NCI-H2171 treated with DMSO at 0.1 percent for 48 hours (cell line): Measurements from ENCODE around the gene SLC35B4.
A peak's percentile ranks its signal among the peaks of the same experiment; 100 is the strongest.

Experiments
- DNase-seq: peaks from one replicate; lab custom pipeline; 2025; lab: John Stamatoyannopoulos, UW

The SLC35B4 gene, protein sequence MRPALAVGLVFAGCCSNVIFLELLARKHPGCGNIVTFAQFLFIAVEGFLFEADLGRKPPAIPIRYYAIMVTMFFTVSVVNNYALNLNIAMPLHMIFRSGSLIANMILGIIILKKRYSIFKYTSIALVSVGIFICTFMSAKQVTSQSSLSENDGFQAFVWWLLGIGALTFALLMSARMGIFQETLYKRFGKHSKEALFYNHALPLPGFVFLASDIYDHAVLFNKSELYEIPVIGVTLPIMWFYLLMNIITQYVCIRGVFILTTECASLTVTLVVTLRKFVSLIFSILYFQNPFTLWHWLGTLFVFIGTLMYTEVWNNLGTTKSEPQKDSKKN

DNA sequence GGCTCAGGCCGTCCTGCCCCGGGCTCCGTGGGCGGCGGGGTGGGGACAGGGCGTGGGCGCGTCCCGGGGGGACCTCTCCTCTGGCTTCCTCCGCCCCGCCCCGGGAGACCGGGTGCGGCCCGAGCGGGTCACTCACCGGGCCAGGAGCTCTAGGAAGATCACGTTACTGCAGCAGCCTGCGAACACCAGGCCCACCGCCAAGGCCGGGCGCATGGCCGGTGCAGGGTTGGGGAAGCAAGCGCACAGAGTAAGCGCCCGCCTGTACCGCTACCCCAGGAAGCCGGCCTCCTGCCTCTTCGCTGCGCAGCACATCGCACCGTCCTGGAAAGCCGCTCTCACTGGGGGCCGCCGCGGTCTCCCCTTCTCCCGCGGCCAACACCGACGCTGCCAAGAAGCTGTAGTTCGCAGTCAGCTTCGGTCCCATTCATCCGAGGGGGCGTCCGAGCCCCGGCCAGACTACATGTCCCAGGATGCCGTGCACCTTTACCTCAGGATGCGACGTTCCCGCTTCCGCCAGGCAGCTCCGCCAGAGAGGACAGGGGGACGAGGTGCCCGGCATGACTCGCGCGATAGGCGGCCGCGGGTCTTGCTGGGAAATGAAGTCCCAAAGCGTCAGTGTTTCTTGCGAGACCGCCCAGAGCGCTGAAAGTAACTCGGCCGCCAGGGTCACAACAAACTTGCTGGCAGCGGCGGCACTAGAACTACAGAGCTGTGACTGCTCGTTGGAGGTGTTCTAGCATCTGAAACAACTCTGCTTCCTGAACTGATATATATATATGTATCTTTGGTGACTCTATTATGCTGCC is at the start of gene SLC35B4:
TSS of gene SLC35B4 (minus strand) at position 392 of the 806 bp plus-strand sequence. CDS start at position 213, 179 bp downstream.
- peak; percentile 97 for DNase-seq

DNA sequence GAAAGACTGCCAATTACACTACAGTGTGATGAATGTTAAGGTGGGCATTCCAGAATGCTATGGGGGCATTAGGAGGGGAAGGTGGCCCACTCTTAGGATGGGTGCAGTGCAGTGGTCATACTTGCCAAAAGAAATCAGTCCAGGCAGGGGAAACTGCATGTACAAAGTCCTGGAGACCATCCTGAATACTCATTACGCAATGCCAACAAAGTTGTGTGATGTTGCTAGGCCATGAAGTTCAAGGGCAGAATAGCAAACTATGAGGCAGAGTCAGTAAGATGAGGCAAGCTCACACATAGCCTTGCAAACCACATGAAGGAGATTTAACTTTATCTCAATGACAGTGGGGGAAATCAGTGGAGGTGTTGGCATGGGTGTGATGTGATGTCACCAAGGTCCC is 49.8 kb upstream of the SLC35B4 start:
- DNase-seq, result no peak

DNA sequence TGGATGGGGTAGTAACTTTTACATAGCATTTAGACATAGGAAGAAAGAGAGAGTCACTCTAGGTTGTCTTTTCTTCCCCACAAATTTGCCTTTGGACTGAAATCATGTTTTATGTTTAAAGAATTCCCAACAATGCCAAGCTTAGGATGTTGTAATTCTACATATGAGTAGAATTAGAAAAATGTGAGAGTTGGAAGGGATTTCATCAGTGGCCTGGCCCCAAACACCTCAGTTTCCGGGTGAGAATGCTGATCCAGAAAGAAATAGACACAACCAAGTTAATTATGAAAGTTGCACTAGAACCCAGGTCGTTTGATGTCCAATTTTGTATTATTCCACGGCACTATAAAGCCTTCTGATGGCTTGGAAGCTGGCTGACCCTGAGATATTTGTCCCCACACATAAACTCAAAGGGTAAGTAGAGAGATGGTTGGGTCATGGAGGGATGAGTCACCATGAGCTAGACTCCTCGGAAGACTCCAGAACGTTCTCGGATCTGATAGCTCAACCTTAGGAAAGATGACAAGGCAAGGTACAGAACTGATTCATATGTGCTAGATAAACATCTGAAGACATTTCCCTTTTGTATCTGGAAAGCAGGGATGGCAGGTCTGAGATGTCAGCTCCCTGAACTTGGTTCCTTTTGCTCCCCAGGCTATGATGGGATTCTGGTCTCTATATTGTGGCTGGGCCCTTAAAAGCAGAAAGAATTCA is 48.8 kb upstream of the SLC35B4 start:
- no peak for DNase-seq

DNA sequence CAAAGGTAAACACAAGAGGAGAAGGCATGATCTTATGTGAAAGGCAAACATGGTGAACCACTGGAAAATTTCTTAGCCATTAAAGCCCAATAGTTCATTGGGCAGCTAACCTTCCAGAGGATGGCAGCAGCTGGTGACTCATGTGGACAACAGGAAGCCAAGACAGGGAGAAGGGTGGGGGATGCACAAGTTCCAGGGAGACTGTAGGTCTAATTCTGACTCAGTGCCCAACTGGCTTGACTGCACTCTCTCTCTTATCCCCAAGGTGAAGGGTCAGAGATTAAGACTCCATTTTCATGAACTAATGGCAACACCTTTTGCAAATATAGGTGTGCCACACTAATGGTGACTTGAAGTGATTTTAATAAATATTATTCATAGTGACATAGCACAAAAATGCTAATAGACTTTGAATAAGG is 47.9 kb upstream of the SLC35B4 start:
- DNase-seq, result no peak

DNA sequence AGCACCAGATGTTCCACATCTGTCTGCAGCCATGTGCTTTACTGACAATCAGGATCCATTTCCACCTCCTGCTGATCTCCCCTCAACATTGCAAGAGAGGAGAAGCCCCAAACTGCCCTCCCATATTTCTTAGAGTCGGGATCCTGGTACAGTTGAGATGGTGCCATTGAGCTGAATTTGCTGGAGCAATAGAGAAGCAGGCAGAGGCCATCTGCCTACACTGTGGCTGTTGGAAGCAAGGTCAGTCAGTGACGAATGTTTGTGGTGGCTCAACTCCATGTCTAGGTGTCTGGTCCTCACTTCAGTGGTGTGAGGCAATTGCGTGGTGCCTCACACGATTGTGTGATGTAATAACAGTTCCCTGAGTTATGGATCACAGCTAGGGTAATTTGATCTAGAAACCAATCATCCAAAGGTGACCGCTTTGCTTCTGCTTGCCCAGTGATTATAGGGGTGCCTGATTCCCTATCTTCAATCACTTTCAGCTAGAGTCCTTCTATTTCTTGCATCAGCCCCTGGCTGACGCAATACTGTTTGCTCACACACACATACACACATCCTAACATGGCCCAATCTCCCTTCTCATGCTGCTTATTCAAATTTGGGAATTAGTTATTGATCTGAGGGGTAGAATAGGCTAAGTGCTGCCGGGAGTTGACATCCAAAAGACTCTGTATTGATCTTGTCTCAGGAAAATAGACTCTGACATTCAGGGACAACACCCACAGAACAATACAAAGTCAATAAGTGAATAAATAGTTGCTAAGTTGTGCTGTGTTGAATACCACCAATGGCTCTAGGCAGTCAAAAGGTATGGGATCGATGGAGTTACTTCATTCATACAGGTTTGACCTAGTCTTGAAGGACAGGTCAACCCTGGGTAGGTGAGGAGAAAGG is 46.1 kb upstream of the SLC35B4 start:
- no peak for DNase-seq

DNA sequence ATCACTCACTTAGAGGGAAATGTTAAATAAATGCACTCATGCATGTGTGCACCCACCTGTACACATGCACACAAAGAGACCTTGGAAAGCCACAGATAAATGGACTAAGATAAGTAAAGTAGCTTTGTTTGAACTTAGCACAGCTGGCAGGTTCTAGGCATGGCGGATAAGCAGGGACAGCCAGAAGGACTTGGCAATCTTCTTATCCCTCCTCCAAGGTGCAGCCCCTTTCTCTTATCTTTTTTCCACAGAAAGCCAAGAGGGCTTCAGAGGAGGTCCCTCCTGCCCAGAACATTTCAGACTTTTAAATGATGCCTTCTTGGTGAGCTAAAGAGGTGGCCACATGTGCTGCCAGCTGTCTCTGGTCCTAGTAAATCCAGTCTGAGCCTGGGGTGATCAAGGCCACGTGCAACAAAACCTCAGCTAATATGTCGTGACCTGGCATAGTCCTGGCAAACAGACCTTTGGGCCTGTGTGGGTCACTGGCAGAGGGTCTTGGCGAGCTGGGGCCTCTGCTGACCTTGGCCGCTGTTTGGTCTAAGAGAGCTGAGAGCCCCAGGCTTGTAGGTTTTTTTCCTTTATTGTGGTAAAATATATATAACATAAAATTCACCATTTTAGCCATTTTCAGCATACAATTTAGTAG is 43.2 kb upstream of the SLC35B4 start:
- DNase-seq, result no peak

DNA sequence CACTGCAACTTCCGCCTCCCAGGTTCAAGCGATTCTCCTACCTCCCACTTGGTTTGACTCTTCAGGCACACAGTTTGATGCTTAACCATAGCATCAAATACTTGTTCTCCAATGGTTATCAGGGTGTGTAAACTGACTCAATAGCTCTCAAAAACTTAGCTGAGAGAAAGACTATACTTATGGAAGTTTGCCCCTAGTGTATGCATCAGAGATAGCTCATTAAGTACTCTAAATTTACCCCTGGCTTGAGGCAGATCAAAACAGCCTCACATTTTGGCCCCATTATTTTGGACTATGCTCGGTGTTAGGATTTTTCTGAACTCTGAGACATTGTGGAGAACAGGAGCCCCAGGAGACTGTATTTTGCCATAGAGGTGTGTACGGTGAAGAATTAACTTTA is 40.8 kb upstream of the SLC35B4 start:
- DNase-seq, result no peak

DNA sequence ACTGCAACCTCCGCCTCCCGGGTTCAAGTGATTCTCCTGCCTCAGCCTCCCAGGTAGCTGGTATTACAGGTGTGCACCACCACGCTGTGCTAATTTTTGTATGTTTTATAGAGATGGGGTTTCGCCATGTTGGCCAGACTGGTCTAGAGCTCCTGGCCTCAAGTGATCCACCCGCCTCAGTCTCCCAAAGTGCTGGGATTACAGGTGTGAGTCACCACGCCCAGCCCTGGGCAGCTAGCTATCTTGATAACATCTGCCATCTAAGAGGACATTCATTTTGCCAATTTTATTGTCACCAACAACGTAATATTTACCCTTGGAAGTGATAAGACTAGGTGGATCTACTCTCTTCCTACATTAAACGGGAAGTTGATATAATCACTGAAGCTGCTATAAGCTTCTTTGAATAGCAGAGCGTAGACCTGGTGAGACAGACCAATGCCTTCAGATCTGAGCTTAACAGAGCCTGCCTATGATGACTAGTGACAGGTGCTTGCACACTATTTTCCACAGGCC is 39.7 kb upstream of the SLC35B4 start:
- DNase-seq, result peak; percentile 87

DNA sequence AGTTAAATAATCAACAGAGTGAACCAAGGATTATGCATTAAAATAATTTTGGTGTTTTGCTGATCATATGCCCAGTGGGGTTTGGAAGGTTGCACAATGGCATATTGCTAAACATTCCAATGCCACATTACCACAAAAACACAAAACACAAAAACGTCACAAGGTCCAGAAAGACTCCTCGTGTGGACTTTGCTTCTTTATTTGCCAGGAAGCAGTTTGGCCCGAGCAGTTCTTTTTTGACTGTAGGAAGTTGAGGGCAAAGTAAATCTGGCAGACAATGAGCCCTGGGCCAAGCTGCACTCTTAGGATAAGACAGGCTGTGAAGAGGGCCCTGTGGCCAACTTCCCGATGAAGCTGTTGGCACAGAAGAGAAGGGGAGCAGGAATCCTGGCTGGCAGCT is 39.2 kb upstream of the SLC35B4 start:
- DNase-seq, result no peak

DNA sequence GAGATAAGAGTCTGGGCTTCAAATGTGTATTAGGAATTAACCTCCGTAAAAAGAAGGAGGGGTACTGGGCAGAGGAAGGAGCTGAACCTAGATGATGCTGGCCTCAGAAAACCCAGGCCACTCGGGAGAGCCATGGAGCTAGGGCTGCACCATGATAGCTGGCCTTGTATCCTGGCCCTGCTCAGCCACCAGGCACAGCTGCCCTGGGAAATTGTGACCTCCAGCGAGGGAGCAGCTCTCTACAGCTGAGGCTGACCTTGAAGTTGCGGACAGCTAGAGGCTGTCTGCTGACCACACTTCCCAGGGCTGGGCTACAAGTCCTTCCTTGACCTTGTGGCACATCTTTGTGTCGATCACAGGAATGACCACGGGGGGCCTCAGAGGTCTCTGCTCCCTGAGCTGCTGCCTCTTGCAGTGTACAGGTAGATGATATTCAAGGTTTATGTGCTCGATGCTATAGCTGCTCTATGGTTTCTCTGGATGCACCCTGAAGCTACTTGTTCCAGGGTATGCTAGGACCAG is 38.3 kb upstream of the SLC35B4 start:
- DNase-seq, result no peak

DNA sequence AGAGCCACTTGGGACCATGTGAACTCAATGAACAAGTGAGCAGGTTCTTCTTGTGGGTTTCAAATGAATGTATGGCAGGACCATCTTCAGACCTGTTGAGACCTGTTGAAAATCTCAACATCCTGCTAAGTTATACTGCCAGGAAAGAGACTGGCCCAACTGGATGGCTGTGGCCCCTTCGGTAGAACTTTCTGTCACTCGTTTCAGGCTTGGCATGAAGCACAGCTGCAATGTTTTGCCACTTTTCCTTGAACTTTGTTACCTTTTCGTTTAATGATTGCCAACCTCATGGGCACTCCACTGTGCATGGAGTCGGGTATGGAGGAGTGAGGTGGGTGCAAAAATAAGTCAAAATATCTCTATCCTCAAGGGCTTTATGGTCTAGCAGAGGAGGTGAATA is 36.7 kb upstream of the SLC35B4 start:
- DNase-seq, result no peak

DNA sequence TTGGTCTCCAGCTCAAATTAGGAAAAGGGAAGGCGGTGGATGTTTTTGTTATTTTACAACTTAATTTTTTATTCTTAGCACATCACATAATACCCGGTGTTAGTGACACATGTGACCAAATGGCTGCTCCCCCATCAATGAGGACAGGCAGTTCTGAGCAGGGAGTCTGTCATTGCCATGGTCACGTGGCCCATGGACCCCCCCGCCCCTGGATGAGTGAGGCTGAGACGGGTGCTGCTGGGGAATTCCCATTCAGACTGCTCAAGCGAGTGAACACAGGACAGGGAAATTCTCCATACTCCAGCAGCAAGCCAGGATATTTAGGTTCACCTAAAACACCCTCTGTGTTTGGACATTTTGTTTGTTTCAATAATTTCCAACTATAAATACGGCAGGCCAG is 34.7 kb upstream of the SLC35B4 start:
- DNase-seq, result no peak

DNA sequence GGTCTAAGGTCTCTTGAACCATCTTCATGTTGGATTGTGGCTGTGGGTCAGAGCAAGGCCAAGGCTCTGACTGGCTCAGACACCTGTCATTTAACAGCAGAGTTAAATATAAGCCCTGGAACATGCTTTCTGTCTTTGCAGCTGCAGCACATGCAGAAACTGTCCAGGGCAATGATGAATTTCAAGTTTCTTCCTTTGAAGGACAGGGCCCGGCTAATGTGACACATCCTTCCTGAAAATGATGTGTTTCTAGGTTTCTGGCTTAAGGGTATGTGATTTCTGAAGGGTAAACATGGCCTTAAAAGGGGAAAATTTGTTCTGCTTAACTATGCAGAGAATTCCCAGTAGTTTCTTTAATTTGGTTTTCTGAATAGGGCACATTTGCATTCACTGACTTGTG is 34.0 kb upstream of the SLC35B4 start:
- no peak for DNase-seq

DNA sequence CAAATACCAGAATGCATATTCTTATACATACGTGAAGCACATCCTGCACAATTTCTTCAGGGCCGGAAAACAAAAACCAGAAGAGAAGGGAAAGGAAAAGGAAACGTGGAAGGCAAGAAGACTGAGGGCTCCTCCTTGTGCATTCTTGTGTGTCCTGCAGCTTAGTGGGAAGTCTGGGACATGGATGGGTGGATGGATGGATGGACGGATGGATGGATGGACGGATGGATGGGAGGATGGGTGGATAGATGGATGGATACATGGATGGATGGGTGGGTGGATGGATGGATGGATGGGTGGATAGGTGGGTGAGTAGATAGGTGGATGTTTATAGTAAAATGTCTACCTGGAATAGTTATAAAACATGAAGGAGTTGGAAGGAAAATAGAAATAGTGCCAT is 30.8 kb upstream of the SLC35B4 start:
- no peak for DNase-seq

DNA sequence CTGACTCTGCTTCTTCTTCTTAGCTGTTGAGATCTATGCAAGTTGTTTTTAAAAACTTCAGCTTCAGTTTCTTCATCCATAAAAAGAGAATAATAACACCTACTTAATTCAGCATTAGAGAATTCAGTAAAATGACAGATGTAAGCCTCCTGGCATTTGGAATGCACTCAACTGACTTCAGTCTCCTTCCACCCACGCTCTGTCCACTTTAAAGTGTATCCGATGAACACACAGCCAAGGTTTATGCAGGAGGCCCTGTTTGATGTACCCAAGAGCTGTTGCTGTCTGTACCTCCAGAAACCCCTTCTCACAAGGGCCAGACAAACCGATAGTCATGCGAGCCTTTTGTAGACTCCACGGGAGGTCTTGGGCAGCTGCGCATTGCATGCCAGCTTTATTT is 27.1 kb upstream of the SLC35B4 start:
- no peak for DNase-seq

DNA sequence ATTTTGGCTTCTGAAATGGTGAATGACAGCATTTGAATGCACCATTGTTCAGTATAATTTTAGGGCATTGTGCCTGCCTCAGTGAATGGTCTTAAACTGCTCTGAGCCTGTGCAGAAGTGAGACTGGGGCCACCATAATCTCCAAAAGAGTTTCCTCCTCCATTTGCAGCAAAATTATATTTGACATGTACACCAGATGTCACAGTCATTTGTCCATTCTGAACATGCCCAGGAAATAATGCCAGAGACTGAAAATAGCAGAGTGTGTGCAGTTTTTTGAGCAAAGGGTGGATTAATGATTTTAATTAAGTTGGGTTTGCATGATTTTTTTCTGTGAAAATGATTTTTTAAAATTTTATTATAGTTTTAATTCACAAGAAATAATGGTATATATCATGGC is 26.4 kb upstream of the SLC35B4 start:
- no peak for DNase-seq

DNA sequence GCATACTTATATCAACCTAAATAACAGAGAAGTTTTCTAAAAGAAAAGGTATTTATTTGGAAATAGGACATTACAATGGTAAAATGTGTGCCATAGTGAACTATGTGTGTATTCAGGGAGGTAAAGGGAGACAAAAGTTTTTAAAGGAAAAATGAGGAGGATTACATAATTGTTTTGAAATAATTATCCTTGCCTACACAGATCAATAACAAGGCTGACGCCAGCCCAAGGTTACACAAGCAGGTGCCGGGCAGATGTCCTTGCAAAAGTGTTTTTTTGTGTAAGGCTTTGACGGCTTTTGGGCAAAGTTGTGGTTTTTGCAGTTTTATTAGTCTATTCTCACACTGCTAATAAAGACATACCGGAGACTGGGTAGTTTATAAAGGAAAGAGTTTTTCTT is 22.7 kb upstream of the SLC35B4 start:
- no peak for DNase-seq

DNA sequence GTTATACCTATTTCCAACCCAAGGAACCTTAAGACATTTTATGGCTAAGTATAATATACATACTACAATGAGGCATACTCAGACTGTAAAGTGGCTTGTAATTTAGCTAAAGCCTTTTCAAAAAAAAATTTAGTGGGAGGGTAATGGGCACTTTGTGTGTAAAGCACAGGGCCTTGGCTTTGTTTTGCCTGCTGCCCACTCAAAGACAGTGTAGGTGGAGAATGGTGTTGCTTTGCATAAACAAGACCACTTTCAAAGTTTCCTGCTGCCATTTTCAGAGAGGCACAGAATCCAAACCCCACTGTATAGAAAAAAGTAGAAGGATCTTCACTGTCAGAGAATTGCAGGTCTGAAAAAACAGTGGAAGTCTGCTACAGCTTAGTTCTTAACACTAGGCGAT is 21.2 kb upstream of the SLC35B4 start:
- DNase-seq, result no peak

DNA sequence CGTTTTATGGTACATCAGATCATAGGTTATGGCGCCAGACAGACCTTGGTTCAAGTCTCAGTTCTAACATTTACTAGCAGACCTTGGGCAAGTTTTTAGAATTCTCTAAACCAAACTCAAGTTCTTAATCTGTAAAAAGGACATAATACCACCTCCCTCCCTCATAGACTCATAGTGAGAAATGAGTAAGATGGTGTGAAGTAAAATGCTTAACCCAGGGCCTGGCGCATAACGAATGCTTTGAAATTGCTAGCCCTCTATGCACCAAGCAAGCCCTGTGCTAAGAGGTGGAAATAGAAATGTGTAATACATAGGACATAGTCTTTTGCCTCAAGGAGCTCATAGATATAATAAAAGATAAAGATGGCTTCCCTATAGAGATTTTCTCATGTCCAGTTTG is 17.7 kb upstream of the SLC35B4 start:
- no peak for DNase-seq

DNA sequence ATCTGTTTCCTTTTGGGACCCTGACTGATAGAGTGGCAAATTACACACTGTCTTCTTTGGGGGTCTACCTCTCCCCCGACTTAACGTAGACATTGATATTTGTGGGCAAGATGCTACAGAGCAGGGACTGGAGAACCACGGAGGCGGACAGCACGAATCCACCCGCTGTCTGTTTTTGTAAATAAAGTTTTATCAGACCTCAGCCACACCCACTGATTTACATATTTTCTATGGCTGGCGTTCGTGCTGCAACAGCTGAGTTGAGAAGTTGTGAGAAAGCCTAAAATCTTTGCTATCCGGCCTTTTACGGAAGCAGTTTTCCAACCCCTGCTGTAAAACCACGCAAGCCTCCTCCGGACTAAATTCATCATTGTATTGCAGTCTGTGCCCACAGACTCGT is 17.2 kb upstream of the SLC35B4 start:
- DNase-seq, result no peak

DNA sequence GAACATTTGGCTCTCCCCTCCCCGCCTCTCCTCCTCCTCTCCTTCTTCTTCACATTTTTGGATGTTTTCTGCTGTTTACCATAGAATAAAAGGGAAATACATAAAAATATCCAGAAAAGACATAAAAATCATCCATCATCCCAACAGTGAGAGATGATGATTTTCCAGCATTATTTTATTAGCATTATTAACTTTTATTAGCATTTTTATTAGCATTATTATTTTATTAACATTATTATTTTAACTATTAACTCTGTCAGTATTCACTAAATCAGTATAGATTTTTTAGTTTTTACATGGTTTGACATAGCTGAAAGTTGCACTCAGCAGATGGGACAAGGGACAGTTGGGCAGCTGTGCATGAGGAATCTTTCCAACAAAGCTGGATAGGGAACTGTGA is 16.2 kb upstream of the SLC35B4 start:
- DNase-seq, result no peak
